NCI-H748 treated with DMSO at 0.1 percent for 48 hours (cell line): Measurements from ENCODE around the gene PHC3.
"Not testable (repeated sequence)": the region's sequence is repeated elsewhere in the genome, so short reads cannot be mapped to it uniquely, and the experiment has no call there.

Experiments used
- DNase-seq: peaks from one replicate; lab custom pipeline; 2025; lab: John Stamatoyannopoulos, UW

The PHC3 gene

DNA sequence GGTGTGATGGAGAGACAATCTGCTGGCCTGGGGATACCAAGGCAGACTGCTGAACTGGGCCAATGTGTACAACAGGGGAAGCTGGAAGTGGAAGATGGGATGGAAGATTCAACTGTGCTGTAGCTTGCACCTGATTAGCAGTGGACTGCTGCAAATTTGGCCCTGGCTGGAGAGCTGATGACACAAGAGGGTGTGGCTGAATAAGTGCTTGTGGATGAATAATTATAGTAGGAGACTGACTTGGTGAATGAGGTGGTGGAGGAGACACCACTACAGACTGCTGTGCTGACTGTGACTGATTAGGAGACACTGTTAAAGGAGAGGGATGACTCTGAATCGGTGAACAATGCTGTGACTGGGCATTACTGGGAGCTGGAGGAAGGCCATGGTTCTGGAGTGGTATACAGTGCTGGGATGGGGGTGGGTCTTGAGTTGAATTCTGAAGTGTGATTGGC, 52.5 kb downstream of the PHC3 start:
- DNase-seq, result no peak

DNA sequence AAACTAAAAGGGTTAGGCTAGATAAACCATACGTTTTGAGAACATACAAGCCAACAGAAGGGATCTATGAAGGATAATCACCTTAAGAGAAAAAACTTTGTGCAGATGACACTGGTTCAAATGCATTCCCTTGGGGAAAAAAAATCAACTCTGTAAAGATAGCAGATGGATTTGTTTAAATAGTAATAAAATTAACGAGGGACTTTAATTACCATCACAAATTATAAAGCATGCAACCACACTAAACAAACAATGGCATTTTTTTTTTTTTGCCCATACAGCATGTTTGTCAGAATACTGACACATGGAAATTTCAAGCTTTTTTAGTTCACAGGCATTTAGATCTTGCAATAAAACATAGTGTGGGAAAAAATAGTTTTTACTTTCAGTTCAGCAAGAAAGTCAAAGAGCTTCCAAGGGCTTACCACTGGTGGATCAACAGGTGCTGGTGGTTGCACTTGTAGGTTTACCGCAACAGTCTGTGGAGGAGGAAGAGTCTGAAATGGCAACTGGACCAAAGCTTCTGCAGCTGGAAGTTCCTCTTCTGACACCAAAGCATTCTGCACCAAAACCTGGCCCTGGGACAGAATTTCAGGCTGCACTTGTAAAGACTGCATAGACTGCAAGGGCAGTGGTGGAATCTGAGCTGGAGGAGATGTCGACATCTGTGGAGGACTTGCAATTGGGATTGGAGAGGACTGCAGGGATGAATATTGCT, 53.1 kb downstream of the PHC3 start:
- no peak for DNase-seq

DNA sequence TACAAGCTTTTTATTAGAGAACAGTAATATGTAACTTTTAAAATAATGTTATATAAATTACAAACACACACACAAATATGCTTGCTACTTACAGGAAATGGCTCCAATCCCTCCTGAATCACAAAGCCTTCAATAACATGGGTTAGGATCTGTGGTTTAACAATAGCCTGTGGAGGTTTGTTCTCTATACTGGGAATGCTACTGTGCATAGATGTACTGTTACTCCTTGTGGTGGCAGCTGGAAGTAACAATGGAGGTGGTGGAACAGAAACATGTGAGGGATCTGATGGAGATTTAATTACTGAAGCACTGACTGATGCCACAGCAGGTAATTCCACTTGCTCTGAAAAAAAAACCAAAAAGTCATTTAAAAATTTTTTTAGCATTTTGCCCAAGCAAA, 64.4 kb downstream of the PHC3 start:
- no peak for DNase-seq

DNA sequence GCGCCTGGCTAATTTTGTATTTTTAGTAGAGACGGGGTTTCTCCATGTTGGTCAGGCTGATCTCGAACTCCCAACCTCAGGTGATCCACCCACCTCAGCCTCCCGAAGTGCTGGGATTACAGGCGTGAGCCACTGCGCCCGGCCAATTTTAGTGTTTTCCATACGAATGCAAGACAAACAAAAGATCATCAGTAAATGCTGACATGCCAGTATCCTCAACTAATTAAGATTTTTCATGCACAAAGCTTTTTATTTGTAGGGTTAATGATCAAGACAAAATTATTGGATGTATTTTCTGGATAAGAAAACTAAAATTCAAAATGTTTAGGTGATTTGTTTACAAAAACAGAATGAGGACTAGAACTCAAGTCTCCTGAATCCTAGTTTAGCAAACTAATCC, 67.4 kb downstream of the PHC3 start:
- DNase-seq, result not testable (repeated sequence)

DNA sequence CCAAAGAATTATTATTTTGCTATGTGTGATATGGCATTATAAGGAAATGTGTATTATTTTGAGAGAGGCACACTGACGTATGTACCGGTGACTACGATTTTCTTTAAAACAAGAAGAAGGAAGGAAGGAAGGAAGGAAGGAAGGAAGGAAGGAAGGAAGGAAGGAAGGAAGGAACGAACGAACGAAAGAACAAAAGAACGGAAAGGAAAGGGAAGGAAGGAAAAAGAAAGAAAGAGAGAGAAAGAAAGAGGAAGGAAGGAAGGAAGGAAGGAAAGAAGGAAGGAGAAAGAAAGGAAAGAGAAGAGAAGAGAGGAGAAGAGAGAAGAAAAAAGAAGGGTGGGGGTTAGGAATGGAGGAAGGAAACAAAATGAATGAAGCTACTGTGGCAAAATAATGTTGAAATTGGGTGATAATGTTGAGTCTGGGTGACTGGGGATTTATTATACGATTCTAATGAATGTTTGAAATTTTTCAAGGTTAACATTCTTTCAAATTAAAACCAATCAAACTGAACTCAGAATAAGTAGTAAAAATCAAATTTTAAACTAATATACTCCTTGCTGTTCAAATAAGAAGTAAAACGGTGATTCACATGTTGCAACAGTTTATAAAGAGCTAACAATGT, 70.3 kb downstream of the PHC3 start:
- DNase-seq, result no peak

DNA sequence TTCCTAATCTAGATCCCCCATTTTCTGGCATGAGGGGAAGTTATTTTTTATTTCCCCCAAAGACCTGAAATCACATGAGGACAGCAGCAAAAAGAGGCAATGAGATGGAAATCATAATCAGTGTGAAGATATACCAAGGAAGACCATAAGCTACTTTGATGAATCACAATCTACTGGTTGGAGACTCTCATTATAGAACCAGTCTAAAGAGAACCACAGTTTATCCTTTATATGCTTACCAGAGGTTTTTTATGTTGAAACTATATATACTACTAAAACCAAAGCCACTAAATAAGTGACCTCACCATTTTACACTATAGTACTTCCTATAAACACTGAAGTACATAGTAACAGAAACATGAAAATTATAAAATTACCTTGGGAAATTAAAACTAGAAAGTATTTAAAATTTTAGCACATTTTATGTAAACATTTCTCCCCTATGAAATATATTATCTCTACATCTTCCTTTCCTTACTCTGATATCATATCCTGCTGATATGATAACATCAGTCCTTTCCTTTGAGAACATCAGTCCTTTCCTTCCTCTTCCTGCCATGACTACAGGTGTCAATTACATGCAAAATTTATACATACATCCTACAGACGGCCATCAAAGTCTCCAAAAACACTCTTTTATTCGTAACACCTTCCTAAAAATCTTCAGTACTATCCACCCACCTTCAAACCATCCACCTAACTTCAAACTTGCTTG, 71.8 kb downstream of the PHC3 start:
- DNase-seq, result no peak

DNA sequence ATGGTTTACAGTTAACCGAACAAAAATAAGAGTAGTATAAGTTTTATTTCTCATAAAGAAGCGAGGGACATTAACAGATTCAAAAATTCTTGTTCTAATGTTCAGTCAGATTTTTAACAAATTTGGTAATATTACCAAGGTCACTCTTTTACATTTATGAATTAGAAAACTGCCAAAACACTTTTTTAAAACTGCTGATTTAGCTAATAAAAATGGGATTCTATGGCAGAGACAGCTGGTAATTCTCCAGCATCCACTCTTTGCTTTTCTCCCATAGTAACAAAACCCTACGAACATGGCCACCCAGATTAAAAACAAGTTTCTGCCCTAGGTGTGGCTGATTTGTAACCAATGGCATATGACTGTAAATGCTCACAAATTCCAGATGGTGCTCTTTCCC, 72.6 kb downstream of the PHC3 start:
- DNase-seq, result no peak

DNA sequence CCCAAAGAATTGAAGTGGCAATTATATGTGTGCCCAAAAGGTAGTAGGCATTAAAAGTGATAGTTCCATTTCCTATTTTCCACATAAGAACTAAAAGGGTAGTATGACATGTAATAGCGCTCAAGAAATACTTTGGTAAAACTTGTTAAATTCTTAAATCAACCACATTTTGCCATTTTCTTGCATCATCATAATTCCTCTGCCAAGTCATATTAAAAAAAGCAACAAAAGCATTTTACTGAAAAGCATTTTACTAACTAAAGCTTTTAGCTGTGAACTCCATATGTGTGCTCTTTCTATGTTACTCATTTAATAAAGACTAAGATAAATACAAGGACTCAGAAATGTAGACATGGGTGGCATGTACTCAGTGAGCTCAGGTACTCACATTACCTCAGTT, 73.6 kb downstream of the PHC3 start:
- DNase-seq, result no peak

DNA sequence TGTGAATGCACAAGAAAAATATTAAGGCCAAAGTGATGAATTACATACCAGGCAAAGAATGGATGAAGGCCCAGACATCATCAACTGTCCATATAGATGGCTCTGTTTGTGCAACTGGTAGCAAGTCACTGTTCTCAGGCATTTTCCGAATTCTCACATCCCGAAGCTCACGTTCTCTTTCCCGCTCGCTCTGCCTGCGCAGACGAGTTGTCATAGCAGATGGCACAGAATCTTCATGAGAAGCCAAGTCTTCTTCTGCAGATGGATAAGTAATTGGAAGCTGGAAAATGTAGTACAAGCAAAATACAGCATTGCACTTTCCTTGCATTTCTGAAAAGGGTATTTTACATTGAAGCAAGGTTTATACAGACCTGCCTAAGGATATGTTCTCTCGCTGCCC, 79.1 kb downstream of the PHC3 start:
- no peak for DNase-seq

DNA sequence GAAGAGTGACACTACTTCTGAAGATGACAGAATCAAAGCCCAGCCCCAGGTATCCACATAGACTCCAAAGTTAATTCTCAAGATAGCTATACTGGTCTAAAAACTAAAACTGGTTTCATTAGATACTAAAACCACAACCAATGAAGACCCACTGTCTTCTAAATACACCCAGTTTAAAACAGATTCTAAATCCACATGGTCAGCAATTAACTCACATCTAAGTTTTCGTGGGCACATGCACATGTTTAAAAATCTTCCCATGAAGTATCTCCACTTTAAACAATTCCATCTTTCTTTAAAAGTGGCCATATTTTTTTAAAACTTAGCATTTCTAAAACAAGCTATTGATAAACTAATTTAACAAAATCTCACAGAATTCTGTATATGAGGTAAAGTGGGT, 80.6 kb downstream of the PHC3 start:
- no peak for DNase-seq

DNA sequence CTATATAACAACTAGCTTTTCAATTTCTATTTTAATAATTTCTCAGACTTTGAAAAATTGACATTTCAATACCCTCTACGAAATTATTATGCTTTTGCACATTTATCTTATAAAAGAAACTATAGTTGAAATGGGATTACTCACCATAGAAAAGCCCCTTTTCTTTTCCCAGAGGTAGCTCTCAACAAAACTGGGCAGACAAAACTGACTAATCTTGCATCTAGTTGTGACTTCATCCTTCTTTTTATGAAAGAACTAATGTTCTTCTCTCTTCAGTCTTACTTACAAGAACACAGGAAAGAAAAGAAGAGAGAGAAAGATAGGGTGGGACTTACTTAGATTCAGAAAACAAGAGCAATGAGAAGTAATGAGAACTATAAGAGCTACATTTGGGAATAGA, 82.8 kb downstream of the PHC3 start:
- no peak for DNase-seq

DNA sequence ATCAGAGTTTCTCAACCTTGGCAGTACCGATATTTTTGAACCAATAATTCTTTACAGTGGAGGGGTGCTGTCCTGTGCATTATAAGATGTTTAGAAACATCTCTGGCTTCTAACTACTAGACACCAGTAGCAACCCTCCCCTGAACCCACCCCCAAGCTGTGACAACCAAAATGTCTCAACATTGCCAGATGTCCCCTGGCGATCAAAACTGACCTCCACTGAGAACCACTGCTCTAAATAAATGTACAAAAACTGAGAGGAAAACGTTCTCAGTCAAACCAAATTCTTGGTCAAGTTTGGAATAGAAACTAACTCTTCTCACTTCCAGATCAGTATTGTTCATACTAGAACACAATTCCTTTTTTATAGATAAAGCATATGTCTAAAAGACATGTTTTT, 85.2 kb downstream of the PHC3 start:
- no peak for DNase-seq

DNA sequence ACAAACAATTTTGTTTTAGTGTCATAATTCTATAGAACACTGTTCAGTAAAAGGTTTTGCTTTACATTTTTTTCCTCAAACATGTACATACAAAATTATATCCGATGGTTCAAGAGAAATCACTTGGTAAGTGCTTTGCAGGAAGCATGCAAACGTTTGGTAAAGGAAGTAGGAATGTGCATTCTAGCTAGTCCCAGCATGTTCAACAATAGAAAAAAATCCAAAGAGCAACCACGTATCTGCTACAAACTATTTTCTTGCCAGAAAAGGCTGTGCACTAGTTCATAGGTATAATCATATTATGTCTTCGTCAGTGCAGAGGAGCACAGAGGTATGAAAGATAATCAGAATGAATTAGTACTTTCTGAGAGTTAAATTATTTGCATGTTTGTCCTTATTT, 85.8 kb downstream of the PHC3 start:
- DNase-seq, result no peak

DNA sequence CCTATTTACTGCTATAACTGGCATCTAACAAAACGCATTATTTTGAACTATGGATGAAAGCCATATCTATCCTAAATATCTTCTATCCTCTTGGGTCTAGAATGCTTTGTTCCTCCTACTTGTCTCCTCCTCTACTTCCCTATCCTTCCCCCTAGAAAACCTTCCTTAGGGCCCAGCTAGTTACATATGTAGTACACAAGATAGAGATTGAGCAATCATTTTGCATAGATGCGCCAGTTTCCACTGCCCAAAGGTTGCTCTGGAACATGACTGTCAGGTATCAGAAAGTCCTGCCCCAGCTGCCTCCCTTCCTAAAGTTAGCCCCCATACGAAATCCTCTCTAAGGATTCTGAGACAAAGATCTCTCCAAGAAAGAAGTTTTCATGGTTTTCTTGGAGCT, 88.6 kb downstream of the PHC3 start:
- no peak for DNase-seq

DNA sequence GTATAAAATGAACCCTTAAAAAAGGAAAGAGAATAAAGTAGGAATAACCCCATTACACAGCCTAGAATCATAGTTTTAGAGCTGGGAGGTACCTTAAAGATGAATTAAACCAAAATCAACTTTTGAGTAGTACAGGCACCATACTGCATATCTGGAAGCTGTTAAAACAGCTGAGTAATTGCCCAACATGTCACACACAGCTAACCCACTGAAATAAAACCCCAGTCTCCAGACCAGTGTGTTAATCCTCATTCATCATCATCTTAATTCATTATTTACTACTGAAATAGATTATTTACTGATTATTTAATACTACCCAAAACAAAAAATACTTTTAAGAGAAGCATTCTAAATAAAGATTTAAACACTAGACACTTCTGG, 90.9 kb downstream of the PHC3 start:
- DNase-seq, result no peak

DNA sequence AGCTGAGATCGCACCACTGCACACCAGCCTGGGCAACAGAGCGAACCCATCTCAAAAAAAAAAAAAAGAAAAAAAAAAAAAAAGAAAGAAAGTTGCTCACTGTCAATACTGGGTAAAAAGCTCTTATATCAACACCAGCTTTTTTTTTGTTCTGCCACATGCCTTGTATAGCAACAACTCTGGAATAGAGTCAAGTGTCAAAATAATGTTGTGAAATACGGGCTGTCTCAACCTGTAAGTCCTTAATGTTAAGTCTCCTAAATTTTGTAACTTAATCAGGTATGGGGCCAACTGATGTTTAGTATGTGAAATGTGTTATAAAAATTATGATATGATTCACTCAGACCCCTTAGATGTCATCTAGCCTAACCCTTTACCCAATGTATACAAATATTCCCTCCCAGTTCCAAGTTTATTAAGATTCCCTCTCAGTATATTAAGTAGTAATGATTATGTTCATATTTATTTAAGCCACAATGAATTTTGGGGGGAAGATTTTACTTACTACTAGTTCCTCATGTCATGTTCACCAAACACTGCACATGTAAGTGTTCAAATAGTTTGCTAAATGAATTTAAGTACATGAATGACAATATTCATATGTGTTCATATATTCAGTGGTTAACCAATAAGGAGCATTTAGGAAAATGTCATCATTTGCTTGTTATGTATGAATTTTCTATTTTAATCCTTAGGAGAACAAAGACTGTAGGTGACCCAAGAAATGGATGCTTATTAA, 91.5 kb downstream of the PHC3 start:
- no peak for DNase-seq

DNA sequence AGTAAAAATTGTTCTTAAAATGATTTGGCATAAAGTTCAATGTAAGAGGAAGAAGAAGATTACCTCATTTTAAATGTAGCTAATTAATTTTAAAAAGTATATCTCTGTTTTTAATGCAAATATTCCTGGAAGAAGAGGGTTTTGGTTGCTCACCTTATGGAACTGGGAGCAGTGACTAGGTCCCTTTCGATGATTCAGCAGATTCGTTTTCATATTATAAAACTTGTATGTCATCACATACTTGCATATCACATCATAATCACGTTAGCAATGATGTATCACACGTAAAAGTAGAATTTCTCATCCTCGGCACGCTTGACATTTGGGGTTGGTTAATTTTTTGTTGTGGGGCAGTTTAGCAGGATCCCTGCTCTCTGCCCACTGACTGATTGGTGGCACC, 96.1 kb downstream of the PHC3 start:
- DNase-seq, result no peak

DNA sequence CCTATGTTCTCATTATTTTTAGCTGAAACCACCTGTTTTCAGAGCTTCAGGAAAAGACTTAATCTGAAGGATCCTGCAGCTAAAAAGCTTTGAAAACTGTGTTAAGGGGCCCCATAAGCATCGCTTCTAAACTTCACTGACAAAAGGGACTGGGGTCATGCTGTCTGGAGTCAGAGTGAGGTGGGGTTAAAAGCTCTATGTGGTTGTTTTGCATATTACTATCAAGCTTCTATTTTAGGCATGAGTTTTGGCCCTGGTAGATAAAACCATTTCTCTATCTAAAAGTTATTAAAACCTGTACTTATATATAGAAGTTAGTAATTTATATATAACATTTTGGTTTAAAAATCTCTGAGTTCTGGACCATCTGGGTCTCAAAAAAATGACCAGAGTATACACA, 98.2 kb downstream of the PHC3 start:
- DNase-seq, result no peak

DNA sequence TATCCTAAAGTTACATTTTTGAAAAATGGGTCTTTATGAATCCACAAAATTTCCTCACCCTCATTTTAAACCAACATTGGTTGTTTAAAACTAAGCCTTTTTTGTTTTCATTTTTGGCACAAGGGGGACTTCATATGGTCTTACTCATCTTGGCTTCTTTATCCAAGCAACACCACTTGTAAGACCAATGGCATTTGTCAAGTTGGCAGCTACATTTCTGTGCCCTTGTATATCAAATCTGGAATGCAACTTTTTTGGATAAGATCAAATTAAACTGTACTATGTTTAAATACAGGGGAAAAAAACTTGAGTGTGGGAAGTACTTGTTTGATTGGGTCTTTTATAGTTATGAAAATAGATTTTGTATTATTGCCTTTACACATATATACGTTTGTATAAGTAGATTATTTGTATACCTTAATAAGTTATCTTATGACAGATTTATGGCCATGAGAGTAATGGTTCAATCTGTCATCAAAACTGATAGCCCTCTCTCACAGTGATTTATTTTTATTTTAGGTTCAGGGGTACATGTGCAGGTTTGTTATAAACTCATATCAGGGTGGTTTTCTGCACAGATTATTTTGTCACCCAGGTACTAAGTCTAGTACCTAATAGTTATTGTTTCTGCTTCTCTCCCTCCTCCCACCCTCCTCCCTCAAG, 100.3 kb downstream of the PHC3 start:
- no peak for DNase-seq

DNA sequence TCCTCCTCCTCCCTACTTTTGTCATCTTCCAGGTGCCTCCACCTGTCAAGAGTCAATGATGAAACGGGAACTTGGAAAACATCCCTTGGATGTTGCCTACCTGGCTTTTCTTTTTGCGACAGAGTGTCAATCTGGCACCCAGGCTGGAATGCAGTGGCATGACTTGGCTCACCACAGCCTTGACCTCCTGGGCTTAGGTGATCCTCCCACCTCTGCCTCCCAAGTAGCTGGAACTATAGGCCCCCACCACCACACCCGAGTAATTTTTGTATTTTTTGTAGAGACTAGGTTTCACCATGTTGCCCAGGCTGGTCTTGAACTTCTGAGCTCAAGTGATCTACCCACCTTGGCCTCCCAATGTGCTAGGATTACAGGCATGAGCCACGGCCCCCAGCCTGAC, 100.9 kb downstream of the PHC3 start:
- no peak for DNase-seq

DNA sequence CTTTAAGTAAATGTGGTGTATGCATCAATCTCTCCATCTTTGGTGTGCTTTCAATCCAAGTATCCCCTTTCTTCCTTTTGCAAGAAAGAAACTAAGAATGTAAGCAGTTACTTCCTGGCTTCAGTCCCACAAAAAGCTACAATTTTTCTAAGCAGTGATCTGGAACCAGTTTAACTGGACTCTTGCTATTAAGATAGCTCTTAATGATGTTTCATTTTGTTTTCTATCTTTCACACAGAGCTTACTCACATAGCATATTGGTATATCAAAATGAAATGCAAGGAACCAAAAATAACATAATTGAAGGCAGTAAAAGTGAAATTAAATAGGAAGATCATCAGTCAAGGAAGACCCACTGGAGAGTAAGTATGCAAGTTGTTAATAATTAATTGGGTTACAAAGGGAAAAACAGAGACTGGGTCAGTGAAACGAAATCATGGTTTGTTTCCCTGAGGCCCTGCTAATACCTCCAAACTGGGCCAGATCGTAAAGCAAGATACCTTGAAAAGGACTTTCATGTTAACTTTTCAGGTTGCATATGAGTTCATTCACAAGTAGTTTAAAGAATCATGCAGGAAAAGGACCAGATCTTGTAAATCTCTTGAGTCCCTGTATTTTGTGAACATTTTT, 101.9 kb downstream of the PHC3 start:
- DNase-seq, result no peak
